Stimulated activated CD4-positive, alpha-beta T cell treated with anti-CD3 and anti-CD28 coated beads, TNF-alpha, amount 100 ng/mL, for 48 hours (primary cell): Measurements from ENCODE around the gene NPAS2.

Source experiments
- DNase-seq, 3 donors: peaks; one replicate each; pipeline ENCODE4 v3.0.0-alpha.2; 2020; ENCODE audit warnings: low read depth in 3 of 3

NPAS2 gene

DNA sequence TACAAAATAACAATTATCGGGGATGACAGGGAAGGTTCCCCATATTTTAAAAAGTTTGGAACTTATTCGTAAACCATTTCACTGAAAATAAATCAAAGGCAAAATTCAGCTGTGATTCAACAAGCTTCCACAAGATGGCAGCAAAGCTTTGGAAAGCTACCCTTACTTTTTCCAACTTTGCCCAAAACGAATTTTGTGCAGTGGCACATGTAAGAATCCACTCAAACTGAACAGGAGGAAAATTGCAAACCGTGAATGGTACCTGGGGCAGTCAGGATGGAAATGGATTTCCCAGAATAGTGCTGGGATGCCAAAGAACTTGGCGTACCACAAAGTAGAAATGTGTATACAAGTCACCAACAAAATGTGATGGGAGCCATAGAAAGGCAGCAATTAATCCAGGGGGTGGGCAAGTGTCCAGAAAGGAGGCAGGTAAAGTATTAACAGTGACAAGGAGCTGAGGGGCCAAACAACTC is 192.8 kb downstream of the NPAS2 start:
- no peak for DNase-seq

DNA sequence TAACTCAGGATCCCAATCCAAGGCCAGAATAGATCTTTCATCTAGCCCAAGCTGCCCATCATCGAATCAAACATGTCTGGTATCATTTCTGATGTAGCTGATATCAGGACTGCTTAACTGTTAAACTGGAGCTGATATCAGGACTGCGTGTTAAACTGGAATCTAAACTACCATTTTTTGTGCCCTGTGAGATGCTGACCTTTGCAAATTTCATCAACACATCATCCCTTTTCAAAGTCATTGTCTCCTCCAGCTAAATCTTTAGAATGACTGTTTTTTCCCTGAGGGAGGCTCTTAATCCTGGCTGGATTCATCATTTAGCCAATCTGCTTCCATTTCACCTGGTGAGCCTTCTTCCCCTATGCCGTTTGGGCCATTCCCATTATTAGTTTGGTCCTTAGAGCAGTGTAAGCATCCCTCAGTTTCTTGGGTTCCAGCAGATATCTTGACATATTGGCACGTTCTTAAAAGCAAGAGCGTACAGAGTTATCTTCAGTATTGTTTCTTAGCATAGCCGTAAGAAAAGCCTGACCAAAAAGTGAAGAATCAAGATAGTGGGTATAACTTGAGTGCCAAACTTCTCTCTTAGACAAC is 194.4 kb downstream of the NPAS2 start:
- DNase-seq: no peak

DNA sequence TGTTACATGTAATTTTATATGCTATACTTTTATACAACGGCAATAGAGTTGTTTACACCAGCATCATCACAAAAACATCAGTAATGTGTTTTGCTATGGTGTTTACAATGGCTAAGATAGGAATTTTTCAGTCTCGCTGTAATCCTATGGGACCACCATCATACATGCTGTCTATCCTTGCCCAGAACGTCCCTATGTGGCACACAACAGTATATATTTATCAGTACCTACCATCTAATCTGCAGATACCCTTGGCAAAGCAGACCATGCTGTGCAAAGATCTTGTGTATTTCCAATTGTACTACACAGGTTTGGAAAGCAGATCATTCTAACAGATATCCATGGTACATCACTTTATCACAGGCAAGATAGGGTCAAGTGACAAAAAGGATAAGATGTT is 197.4 kb downstream of the NPAS2 start:
- no peak for DNase-seq

DNA sequence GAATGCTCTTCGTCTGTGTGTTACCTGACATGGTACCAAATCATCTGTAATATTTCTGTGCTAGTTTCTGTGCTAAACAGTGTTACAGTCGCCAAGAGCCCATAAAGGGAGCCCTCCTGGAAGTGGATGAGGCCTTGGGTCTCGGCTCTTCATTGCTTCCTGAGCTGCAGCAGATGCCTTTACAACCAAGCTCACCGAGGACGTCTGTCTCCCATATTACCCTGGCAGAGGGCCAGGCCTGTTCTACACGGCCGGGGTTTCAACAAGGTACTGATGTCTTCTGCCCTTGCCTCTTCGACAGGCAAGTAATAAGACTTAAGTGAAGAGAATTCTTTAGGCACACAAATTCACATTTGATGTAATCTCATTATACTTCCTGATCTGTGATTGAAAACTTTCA is 199.0 kb downstream of the NPAS2 start:
- no peak for DNase-seq

GRCh38 chr2:101022221-101022620 is 202.3 kb downstream of the NPAS2 start:
- DNase-seq: no peak

- DNase-seq: no peak
Observed at GRCh38 chr2:101023327-101024107, 203.6 kb downstream of the NPAS2 start.

DNA sequence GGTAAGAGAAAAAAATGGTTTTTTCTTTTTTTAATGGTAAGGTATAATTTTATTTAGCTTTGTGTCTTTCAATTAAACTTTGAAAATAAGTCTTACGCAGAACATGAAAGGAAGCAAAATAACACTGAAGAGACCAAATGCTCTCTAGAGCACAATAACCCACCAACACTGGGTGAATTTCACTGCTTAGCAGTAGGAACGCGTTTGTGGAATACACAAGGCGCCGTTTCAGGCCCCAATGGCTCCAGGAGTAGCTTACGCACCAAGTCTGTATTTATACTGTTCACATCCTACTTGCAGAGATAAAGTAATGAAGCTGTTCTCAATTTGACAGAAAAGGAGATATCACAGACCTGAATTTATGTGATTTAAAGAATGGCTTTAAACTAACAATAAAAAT is 205.6 kb downstream of the NPAS2 start:
- no peak for DNase-seq

DNA sequence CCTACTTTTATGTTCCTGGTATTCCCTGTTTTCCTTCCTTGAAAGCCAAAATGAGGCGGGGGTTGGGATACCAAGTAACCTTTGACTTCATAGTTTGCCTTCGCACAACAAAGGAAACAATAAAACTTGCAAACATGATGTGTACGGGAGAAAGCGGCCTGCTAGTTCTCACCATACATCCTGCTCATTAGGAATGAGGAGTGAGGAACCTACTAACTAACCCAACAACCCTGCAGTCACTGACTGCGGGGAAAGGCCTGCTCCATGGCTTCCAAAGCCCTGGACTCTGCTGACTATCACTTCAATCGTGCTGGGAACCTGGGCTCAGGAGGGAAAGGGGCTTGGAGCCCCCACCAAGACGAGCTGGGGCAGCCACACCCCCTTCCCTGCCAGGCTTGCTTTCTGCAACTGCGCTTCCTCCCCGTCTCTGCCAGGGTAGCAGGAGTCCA is 206.3 kb downstream of the NPAS2 start:
- no peak for DNase-seq

DNA sequence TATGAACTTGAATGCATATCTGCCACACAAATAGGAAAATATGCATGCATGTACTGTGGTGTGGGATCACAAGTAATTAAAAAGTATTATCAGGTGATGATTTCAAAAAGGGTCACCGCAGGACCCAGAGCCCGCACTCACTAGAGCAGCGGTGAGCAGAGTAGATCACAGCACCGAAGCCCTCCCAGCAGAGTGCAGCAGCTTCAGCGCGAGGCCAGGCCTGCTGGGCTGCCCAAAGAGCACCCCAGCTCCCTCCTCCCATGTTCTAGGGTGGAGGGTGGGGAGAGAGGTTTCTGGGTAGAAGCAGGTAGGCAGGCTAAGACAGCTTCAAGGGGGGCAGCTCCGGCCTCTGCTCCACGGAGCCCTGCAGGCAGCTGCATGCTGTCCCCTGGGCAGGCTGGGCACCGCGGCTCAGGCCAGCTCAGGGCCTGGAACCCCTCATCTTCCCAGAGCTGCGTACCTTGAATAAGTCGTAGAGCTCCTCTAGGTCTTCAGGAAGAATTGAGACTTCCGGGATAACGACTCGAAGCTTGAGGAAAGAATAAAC is 207.1 kb downstream of the NPAS2 start:
- no peak for DNase-seq

GRCh38 chr2:101027852-101028251 is 207.9 kb downstream of the NPAS2 start:
- DNase-seq: no peak

- DNase-seq: no peak
Observed at GRCh38 chr2:101030866-101031554, 211.1 kb downstream of the NPAS2 start.

- DNase-seq: no peak
Observed at GRCh38 chr2:101032084-101032776, 212.3 kb downstream of the NPAS2 start.

- no peak for DNase-seq
Observed at GRCh38 chr2:101036562-101036961, 216.6 kb downstream of the NPAS2 start.

- DNase-seq: no peak
Observed at GRCh38 chr2:101037161-101037755, 217.3 kb downstream of the NPAS2 start.

GRCh38 chr2:101038455-101039255 is 218.7 kb downstream of the NPAS2 start:
- DNase-seq: peak in 1 of 3 donors; percentile 4

GRCh38 chr2:101040072-101040471 is 220.1 kb downstream of the NPAS2 start:
- no peak for DNase-seq

GRCh38 chr2:101040761-101041160 is 220.8 kb downstream of the NPAS2 start:
- DNase-seq: no peak

DNA sequence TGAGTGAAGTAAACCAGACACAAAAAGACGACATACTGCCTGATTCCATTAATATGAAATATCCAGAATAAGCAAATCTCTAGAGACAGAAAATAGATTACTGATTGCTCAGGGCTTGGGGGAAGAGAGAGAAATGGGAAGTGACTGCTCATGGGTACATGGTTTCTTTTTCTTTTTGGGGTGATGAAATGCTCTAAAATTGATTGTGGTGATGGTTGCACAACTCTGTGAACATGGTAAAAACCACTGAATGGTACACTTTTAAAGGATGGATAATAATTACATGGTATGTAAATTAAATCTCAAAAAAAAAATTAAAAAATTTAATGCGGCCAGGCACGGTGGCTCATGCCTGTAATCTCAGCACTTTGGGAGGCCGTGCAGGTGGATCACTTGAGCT is 221.5 kb downstream of the NPAS2 start:
- no peak for DNase-seq

GRCh38 chr2:101045330-101045729 is 225.4 kb downstream of the NPAS2 start:
- no peak for DNase-seq
